ENCODE results near the gene SMAD5.

The SMAD5 gene

GRCh38 chr5:136232316-136232715 is 99.7 kb downstream of the SMAD5 start:
- Mint-ChIP-seq H3K36me3 (ENCODE audit: low read depth) (no peaks in the 10 kb centered on the region), H3K27ac (no peak overlapping the region), H3K9me3 (no peaks in the 10 kb centered on the region), H3K4me3 (no peak overlapping the region), H3K4me1 (peaks cover 28% of the 10 kb centered on the region), H3K27me3 (ENCODE audit: low read depth, poor library complexity) (peaks cover 35% of the 10 kb centered on the region)
- DNase-seq: no peak
- TF ChIP-seq, protein P1, sequence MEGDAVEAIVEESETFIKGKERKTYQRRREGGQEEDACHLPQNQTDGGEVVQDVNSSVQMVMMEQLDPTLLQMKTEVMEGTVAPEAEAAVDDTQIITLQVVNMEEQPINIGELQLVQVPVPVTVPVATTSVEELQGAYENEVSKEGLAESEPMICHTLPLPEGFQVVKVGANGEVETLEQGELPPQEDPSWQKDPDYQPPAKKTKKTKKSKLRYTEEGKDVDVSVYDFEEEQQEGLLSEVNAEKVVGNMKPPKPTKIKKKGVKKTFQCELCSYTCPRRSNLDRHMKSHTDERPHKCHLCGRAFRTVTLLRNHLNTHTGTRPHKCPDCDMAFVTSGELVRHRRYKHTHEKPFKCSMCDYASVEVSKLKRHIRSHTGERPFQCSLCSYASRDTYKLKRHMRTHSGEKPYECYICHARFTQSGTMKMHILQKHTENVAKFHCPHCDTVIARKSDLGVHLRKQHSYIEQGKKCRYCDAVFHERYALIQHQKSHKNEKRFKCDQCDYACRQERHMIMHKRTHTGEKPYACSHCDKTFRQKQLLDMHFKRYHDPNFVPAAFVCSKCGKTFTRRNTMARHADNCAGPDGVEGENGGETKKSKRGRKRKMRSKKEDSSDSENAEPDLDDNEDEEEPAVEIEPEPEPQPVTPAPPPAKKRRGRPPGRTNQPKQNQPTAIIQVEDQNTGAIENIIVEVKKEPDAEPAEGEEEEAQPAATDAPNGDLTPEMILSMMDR (IDR thresholded peaks at IDR 0.05): no peak
